Large intestine (tissue), 3 donors: ENCODE results near the gene TEDC2. TPM values are rescaled to one million over a fixed set of nuclear protein-coding genes. Genes with fewer than 3 reads are reported as not detected.
"Not testable (repeated sequence)": the region's sequence is repeated elsewhere in the genome, so short reads cannot be mapped to it uniquely, and the experiment has no call there.

Experiments used
- DNase-seq, 2 donors: peaks; one replicate each; pipeline versions ENCODE4 v3.0.0 to v3.0.0-alpha.2; 2013
- H3K27ac ChIP-seq: one replicate; pipeline ENCODE4 v1.5.1; 2013; ENCODE audit warnings: low read length
- H3K27me3 ChIP-seq: 2 replicates; pipeline ENCODE4 v1.6.1; 2013; ENCODE audit warnings: low read length; ENCODE audit not compliant: control insufficient read depth, insufficient read depth
- H3K36me3 ChIP-seq: 2 replicates; pipeline ENCODE4 v1.6.1; 2013; ENCODE audit warnings: low read length; ENCODE audit not compliant: control insufficient read depth, insufficient read depth
- H3K4me1 ChIP-seq: one replicate; pipeline ENCODE4 v1.6.1; 2013; ENCODE audit warnings: low read length; ENCODE audit not compliant: control insufficient read depth, insufficient read depth
- H3K4me3 ChIP-seq: one replicate; pipeline ENCODE4 v1.5.1; 2013; ENCODE audit warnings: low read length
- H3K9me3 ChIP-seq: one replicate; pipeline ENCODE4 v1.6.1; 2013; ENCODE audit warnings: mild to moderate bottlenecking, low read depth, low read length, moderate library complexity; ENCODE audit not compliant: control insufficient read depth
- WGBS: methylation state at CpG from one replicate; pipeline ENCODE4 v1.1.5; 2013; ENCODE audit warnings: low lambda C conversion rate; ENCODE audit not compliant: insufficient coverage; 5-methylcytosine and 5-hydroxymethylcytosine counted together
- polyA plus RNA-seq: library from polyadenylated mRNA; unstranded; fragments of 120-200 nt; gene quantifications from one replicate; pipeline ENCODE4 v1.2.1, GENCODE V29; 2013

Gene TEDC2
- polyA plus RNA-seq, 1 donor, result 6.4 TPM

- peaks cover 42% of the 10 kb centered on the region for H3K36me3 ChIP-seq
- DNase-seq, result no peak
Observed at GRCh38 chr16:2438121-2438520, 21.8 kb upstream of the TEDC2 start.

GRCh38 chr16:2439598-2439997 lies 20.3 kb upstream of the TEDC2 start:
- H3K27me3 ChIP-seq, result no peaks in the 10 kb centered on the region
- no peak overlapping the region for H3K4me3 ChIP-seq
- H3K27ac ChIP-seq, result no peak overlapping the region
- no CpG with 5 or more reads among the region's 11 CpGs for WGBS
- DNase-seq, result no peak
- H3K4me1 ChIP-seq, result no peaks in the 10 kb centered on the region
- H3K36me3 ChIP-seq, result peaks cover 39% of the 10 kb centered on the region
- no peaks in the 10 kb centered on the region for H3K9me3 ChIP-seq

More at GRCh38 chr16:2438121-2438520, 21.8 kb upstream of the TEDC2 start:
- Histone ChIP-seq H3K9me3 (no peaks in the 10 kb centered on the region), H3K27ac (no peak overlapping the region), H3K4me1 (no peaks in the 10 kb centered on the region), H3K4me3 (no peak overlapping the region), H3K27me3 (no peaks in the 10 kb centered on the region)
- WGBS, result no CpG with 5 or more reads among the region's 14 CpGs

- H3K4me1 ChIP-seq, H3K27me3 ChIP-seq, DNase-seq, H3K4me3 ChIP-seq, H3K9me3 ChIP-seq, H3K27ac ChIP-seq: not testable (repeated sequence)
- H3K36me3 ChIP-seq, result peaks cover 46% of the 10 kb centered on the region
- no CpG with 5 or more reads among the region's 15 CpGs for whole genome bisulfite sequencing
Observed at GRCh38 chr16:2441143-2441804, 18.6 kb upstream of the TEDC2 start.

GRCh38 chr16:2443555-2443954 lies 16.4 kb upstream of the TEDC2 start:
- Histone ChIP-seq H3K27ac (no peak overlapping the region), H3K4me1 (peaks cover 5% of the 10 kb centered on the region), H3K36me3 (peaks cover 46% of the 10 kb centered on the region), H3K9me3 (no peaks in the 10 kb centered on the region), H3K4me3 (no peak overlapping the region), H3K27me3 (no peaks in the 10 kb centered on the region)
- no peak for DNase-seq
- WGBS, result no CpG with 5 or more reads among the region's 9 CpGs

GRCh38 chr16:2447920-2448583 lies 11.9 kb upstream of the TEDC2 start:
- H3K9me3 ChIP-seq, result no peaks in the 10 kb centered on the region
- 83% methylated on average over 2 of the region's 11 CpGs for WGBS
- peaks cover 5% of the 10 kb centered on the region for H3K4me1 ChIP-seq
- no peak overlapping the region for H3K4me3 ChIP-seq
- H3K27ac ChIP-seq, result no peak overlapping the region
- H3K36me3 ChIP-seq, result peaks cover 62% of the 10 kb centered on the region
- no peaks in the 10 kb centered on the region for H3K27me3 ChIP-seq
- no peak for DNase-seq

GRCh38 chr16:2449118-2449517 lies 10.8 kb upstream of the TEDC2 start:
- no peak overlapping the region for H3K27ac ChIP-seq
- WGBS, result no CpG with 5 or more reads among the region's 25 CpGs
- H3K4me1 ChIP-seq, result peaks cover 5% of the 10 kb centered on the region
- no peaks in the 10 kb centered on the region for H3K27me3 ChIP-seq
- H3K4me3 ChIP-seq, result no peak overlapping the region
- H3K9me3 ChIP-seq, result no peaks in the 10 kb centered on the region
- peaks cover 68% of the 10 kb centered on the region for H3K36me3 ChIP-seq
- no peak for DNase-seq

GRCh38 chr16:2450535-2450934 lies 9.4 kb upstream of the TEDC2 start:
- H3K36me3 ChIP-seq, result peaks cover 65% of the 10 kb centered on the region
- whole genome bisulfite sequencing, result no CpG with 5 or more reads among the region's 8 CpGs

GRCh38 chr16:2450975-2451381 lies 8.9 kb upstream of the TEDC2 start:
- DNase-seq, result no peak
- no peak overlapping the region for H3K4me3 ChIP-seq
- peaks cover 63% of the 10 kb centered on the region for H3K36me3 ChIP-seq
- WGBS, result no CpG with 5 or more reads among the region's 19 CpGs
- no peaks in the 10 kb centered on the region for H3K9me3 ChIP-seq
- H3K27me3 ChIP-seq, result no peaks in the 10 kb centered on the region
- peaks cover 5% of the 10 kb centered on the region for H3K4me1 ChIP-seq
- no peak overlapping the region for H3K27ac ChIP-seq

More at GRCh38 chr16:2450535-2450934, 9.4 kb upstream of the TEDC2 start:
- Histone ChIP-seq H3K27ac (no peak overlapping the region), H3K9me3 (no peaks in the 10 kb centered on the region), H3K4me3 (no peak overlapping the region), H3K27me3 (no peaks in the 10 kb centered on the region), H3K4me1 (peaks cover 5% of the 10 kb centered on the region)
- no peak for DNase-seq

GRCh38 chr16:2451851-2452320 lies 8.0 kb upstream of the TEDC2 start:
- Histone ChIP-seq H3K9me3 (no peaks in the 10 kb centered on the region), H3K4me3 (no peak overlapping the region), H3K27ac (no peak overlapping the region), H3K4me1 (no peaks in the 10 kb centered on the region), H3K36me3 (peaks cover 63% of the 10 kb centered on the region), H3K27me3 (no peaks in the 10 kb centered on the region)
- no peak for DNase-seq
- whole genome bisulfite sequencing, result no CpG with 5 or more reads among the region's 18 CpGs

GRCh38 chr16:2452650-2453049 lies 7.3 kb upstream of the TEDC2 start:
- Histone ChIP-seq H3K27me3 (no peaks in the 10 kb centered on the region), H3K4me3 (no peak overlapping the region), H3K9me3 (no peaks in the 10 kb centered on the region), H3K4me1 (no peaks in the 10 kb centered on the region), H3K36me3 (peaks cover 66% of the 10 kb centered on the region), H3K27ac (no peak overlapping the region)
- no CpG with 5 or more reads among the region's 8 CpGs for WGBS
- no peak for DNase-seq
